Breast epithelium (tissue), 4 donors: ENCODE measurements around the gene RASAL3. TPM values are rescaled to one million over a fixed set of nuclear protein-coding genes. Genes with fewer than 3 reads are reported as not detected.

Experiments
- DNase-seq, 2 donors: peaks; one replicate each; pipeline ENCODE4 v3.0.0-alpha.2; 2019; ENCODE audit warnings: low spot score in 2 of 2
- H3K27ac ChIP-seq, 2 donors: fragments of 200-600 bp; sonication (generic) in 1 of 2; one replicate each; pipeline ENCODE4 v1.5.1; 2016 to 2019; ENCODE audit warnings: mild to moderate bottlenecking in 1 of 2
- H3K27me3 ChIP-seq, 2 donors: fragments of 200-600 bp; sonication (generic) in 1 of 2; one replicate each; pipeline versions ENCODE4 v1.5.1 to v1.6.0; 2017 to 2019; ENCODE audit warnings: control low read depth in 1 of 2, mild to moderate bottlenecking in 1 of 2
- H3K36me3 ChIP-seq: fragments of 200-600 bp; one replicate; pipeline ENCODE4 v1.5.1; 2019
- H3K4me1 ChIP-seq, 2 donors: fragments of 200-600 bp; sonication (generic); one replicate each; pipeline ENCODE4 v1.5.1; 2016 to 2019; ENCODE audit warnings: control low read depth in 1 of 2
- H3K4me3 ChIP-seq, 3 donors: fragments of 200-600 bp; sonication (generic); 1 replicate in 2 of 3; 2 replicates in 1 of 3; pipeline ENCODE4 v1.5.1; 2016 to 2019; ENCODE audit warnings: mild to moderate bottlenecking in 3 of 3, moderate library complexity in 2 of 3
- H3K9me3 ChIP-seq, 2 donors: fragments of 200-600 bp; sonication (generic) in 1 of 2; one replicate each; pipeline ENCODE4 v1.5.1; 2016 to 2019; ENCODE audit warnings: control low read depth in 1 of 2
- CTCF ChIP-seq, 3 donors: fragments of 450-650 bp; IDR thresholded peaks; one replicate each; pipeline ENCODE4 v1.5.1; 2016 to 2017; ENCODE audit warnings: antibody characterized with exemption in 3 of 3, mild to moderate bottlenecking in 3 of 3, moderate library complexity in 3 of 3
- POLR2A ChIP-seq: fragments of 450-650 bp; IDR thresholded peaks from one replicate; pipeline ENCODE4 v1.6.1; 2016; ENCODE audit warnings: antibody characterized with exemption, mild to moderate bottlenecking, moderate library complexity
- POLR2AphosphoS5 ChIP-seq, 3 donors: sonication (generic); formaldehyde crosslinking; IDR thresholded peaks; one replicate each; pipeline ENCODE4 v1.6.1; 2017; ENCODE audit warnings: antibody characterized with exemption in 3 of 3
- intact Hi-C: fragments of 100-400 bp; cut with DNase I; formaldehyde crosslinking; loops from one replicate; pipeline ENCODE4 v1.15.1; 2023; ENCODE audit warnings: low total_unique reads
- total RNA-seq, 3 donors: library from RNA; depleted of rRNA; stranded (reverse); fragments of >200 nt; gene quantifications; one replicate each; pipeline ENCODE4 v1.1.0, GENCODE V29; 2016

RASAL3 gene
- total RNA-seq, 3 donors from 2014 or later = 1.8 to 5.9 (median 3.4) TPM

GRCh38 chr19:15404780-15405211 lies 59.5 kb downstream of the RASAL3 start:
- Histone ChIP-seq H3K4me3 (no peak overlapping the region), H3K4me1 (no peaks in the 10 kb centered on the region), H3K9me3 (no peaks in the 10 kb centered on the region), H3K27ac (no peak overlapping the region), H3K36me3 (peaks cover 3% of the 10 kb centered on the region), H3K27me3 (no peaks in the 10 kb centered on the region)
- intact Hi-C loops = no loop called here
- DNase-seq = no peak
- TF ChIP-seq POLR2A (no peak), CTCF (IDR thresholded peaks at IDR 0.05) (no peak), POLR2AphosphoS5 (IDR thresholded peaks at IDR 0.05) (no peak)

GRCh38 chr19:15404097-15404779 lies 60.1 kb downstream of the RASAL3 start:
- peak overlapping the region in 1 of 2 donors; percentile 43 for H3K27ac ChIP-seq
- peaks cover 3% of the 10 kb centered on the region for H3K36me3 ChIP-seq
- no peak for DNase-seq
- H3K4me3 ChIP-seq = no peak overlapping the region
- no peaks in the 10 kb centered on the region for H3K9me3 ChIP-seq
- no peaks in the 10 kb centered on the region for H3K4me1 ChIP-seq
- TF ChIP-seq POLR2A = no peak
- no peak for TF ChIP-seq POLR2AphosphoS5 (IDR thresholded peaks at IDR 0.05)
- TF ChIP-seq CTCF (IDR thresholded peaks at IDR 0.05) = no peak
- intact Hi-C loops = no loop called here
- H3K27me3 ChIP-seq = no peaks in the 10 kb centered on the region

- peaks cover 11% of the 10 kb centered on the region for H3K36me3 ChIP-seq
- DNase-seq = no peak
- TF ChIP-seq POLR2A = no peak
- TF ChIP-seq CTCF (IDR thresholded peaks at IDR 0.05) = no peak
- TF ChIP-seq POLR2AphosphoS5 (IDR thresholded peaks at IDR 0.05) = no peak
- no peak overlapping the region for H3K4me3 ChIP-seq
- H3K4me1 ChIP-seq = no peaks in the 10 kb centered on the region
- H3K9me3 ChIP-seq = no peaks in the 10 kb centered on the region
- H3K27me3 ChIP-seq = no peaks in the 10 kb centered on the region
- intact Hi-C loops = no loop called here
- no peak overlapping the region for H3K27ac ChIP-seq
Measured at GRCh38 chr19:15403151-15403531, 61.2 kb downstream of the RASAL3 start.

GRCh38 chr19:15402411-15403150 lies 61.8 kb downstream of the RASAL3 start:
- no peaks in the 10 kb centered on the region for H3K9me3 ChIP-seq
- TF ChIP-seq CTCF (IDR thresholded peaks at IDR 0.05) (no peak), POLR2AphosphoS5 (IDR thresholded peaks at IDR 0.05) (no peak), POLR2A (no peak)
- peaks cover 14% of the 10 kb centered on the region for H3K36me3 ChIP-seq
- intact Hi-C loops = no loop called here
- H3K4me1 ChIP-seq = no peaks in the 10 kb centered on the region
- no peak for DNase-seq
- no peak overlapping the region for H3K27ac ChIP-seq
- no peaks in the 10 kb centered on the region for H3K27me3 ChIP-seq
- no peak overlapping the region for H3K4me3 ChIP-seq

Other genes with a start within 250 kb of the RASAL3 start
- under 1 TPM in 1 of 3 donors, not detected in 2; 0.29 TPM for gene EPHX3, start 232.1 kb downstream of the RASAL3 start, total RNA-seq
- 10 to 100 TPM; 25.6 to 37.5 (median 33.8) TPM for gene BRD4, start 132.0 kb downstream of the RASAL3 start, total RNA-seq
- gene AKAP8, start 84.8 kb downstream of the RASAL3 start, total RNA-seq = 10 to 100 TPM; 23.2 to 40.7 (median 33.4) TPM
- 100 to 1,000 TPM in 2 of 3 donors, 10 to 100 TPM in 1; 77.6 to 141 (median 122) TPM for gene AKAP8L, start 45.6 kb downstream of the RASAL3 start, total RNA-seq
- 10 to 100 TPM; 17.6 to 51.1 (median 34.9) TPM for gene WIZ, start 14.6 kb downstream of the RASAL3 start, total RNA-seq
- gene PGLYRP2, start 15.0 kb upstream of the RASAL3 start, total RNA-seq = 1 to 10 TPM in 2 of 3 donors, not detected in 1; 5.6 to 6.2 TPM
- gene CYP4F22, start 44.0 kb upstream of the RASAL3 start, total RNA-seq = 10 to 100 TPM in 1 of 3 donors, 1 to 10 TPM in 2; 8.8 to 26.9 (median 9.4) TPM
- gene CYP4F8, start 150.7 kb upstream of the RASAL3 start, total RNA-seq = 1 to 10 TPM in 2 of 3 donors, not detected in 1; 2.6 to 5.0 TPM
- gene CYP4F3, start 176.4 kb upstream of the RASAL3 start, total RNA-seq = under 1 TPM in 2 of 3 donors, not detected in 1; 0.16 to 0.44 TPM
- gene CYP4F12, start 208.5 kb upstream of the RASAL3 start, total RNA-seq = 1 to 10 TPM; 3.5 to 8.8 (median 5.6) TPM